ENCODE data around the gene JADE3. TPM values are rescaled to one million over a fixed set of nuclear protein-coding genes. Genes with fewer than 3 reads are reported as not detected.

Gene JADE3
- 1 to 10 TPM in 1 of 2 donors, under 1 TPM in 1; 0.43 to 1.1 TPM for total RNA-seq

DNA sequence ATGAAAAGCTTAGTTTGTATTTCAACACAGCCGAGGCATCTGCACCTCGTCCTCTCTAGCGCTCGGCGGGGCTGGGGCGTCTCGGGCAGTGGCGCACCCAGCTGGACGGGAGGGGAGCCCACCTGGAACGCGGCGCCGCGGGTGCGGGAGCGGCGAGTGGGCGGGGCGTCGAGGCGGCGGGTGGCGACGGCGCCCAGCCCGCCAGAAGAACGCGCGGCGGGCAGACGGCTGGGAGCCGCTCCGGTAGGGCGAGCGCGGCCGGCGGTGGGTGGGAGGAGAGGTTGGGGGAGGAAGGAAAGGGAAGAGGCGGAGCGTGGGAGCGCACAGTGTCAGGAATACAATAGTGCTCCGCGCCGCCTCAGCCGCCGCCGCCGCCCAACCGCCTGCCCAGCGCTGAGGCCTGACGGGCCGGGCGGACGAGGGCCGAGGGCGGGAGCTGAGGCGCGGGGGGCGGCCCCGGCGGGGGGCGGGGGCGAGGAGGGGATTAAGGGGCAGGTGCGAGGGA lies at the start of gene JADE3:
JADE3 (plus strand) TSS at position 324 of the 505 bp plus-strand sequence. CDS start 72,474 bp downstream, outside the sequence.
- Mint-ChIP-seq H3K27ac (no peak within 1 kb of the TSS), H3K4me1 (ENCODE audit: low read depth in 2 of 2) (peaks cover 6 to 8% of the 10 kb centered on the region in 2 donors), H3K9me3 (no peaks in the 10 kb centered on the region), H3K4me3 (peak within 1 kb of the TSS; percentile 77), H3K36me3 (no peaks in the 10 kb centered on the region), H3K27me3 (peaks cover 28 to 45% of the 10 kb centered on the region in 2 donors)
- ATAC-seq (peak; percentile 75 to 79), DNase-seq (ENCODE audit: low spot score) (peak; percentile 61)

DNA sequence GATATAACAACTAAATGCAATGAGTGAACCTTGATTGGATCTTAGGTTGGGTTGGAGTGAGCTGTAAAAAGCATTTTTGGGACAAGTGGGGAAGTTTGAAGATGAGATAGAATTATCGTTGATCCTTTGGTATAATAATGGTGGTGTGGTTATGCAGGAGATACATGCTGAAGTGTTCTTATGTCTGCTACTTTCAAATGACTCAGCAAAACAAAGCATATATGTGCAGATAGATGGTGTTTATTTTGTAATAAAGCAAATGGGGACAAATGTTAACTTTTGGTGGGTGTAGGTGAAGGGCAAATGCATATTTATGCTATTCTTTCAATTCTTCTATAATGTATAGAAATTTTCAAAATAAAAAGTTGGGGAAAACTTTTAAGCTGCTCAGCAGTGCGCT lies 49.1 kb upstream of the JADE3 start:
- Mint-ChIP-seq H3K4me3 (no peak overlapping the region), H3K4me1 (ENCODE audit: low read depth in 2 of 2) (no peaks in the 10 kb centered on the region), H3K27me3 (no peaks in the 10 kb centered on the region), H3K36me3 (no peaks in the 10 kb centered on the region), H3K27ac (no peak overlapping the region), H3K9me3 (no peaks in the 10 kb centered on the region)
- ATAC-seq (no peak), DNase-seq (ENCODE audit: low spot score) (no peak)

DNA sequence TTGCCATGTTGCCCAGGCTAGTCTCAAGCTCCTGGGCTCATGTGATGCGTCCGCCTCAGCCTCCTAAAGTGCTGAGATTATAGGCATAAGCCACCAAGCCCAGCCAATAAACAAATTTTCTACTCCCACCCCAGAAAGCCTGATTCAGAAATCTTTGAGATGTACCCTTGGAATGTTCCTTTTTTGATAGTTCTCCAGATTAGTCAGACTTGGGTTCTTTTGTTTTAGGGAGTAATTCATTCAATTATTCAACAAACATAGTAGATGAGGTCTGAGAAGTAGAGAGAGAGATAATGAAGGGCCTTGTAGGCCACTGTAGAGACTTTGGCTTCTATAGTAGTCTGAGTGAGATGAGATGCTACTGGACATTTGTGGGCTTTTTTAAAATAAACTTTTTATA lies 47.6 kb upstream of the JADE3 start:
- H3K4me3 Mint-ChIP-seq, result no peak overlapping the region
- no peaks in the 10 kb centered on the region for H3K9me3 Mint-ChIP-seq
- H3K27me3 Mint-ChIP-seq, result no peaks in the 10 kb centered on the region
- H3K27ac Mint-ChIP-seq, result no peak overlapping the region
- DNase-seq (ENCODE audit: low spot score), result no peak
- H3K4me1 Mint-ChIP-seq (ENCODE audit: low read depth in 2 of 2), result no peaks in the 10 kb centered on the region
- ATAC-seq, result no peak
- no peaks in the 10 kb centered on the region for H3K36me3 Mint-ChIP-seq

- no peak for DNase-seq (ENCODE audit: low spot score)
- Mint-ChIP-seq H3K27me3 (no peaks in the 10 kb centered on the region), H3K4me3 (no peak overlapping the region), H3K9me3 (no peaks in the 10 kb centered on the region), H3K36me3 (no peaks in the 10 kb centered on the region), H3K4me1 (ENCODE audit: low read depth in 2 of 2) (no peaks in the 10 kb centered on the region), H3K27ac (no peak overlapping the region)
- ATAC-seq, result no peak
Measured at GRCh38 chrX:46865281-46865680, 46.9 kb upstream of the JADE3 start.

- DNase-seq (ENCODE audit: low spot score) (no peak), ATAC-seq (no peak)
- Mint-ChIP-seq H3K9me3 (no peaks in the 10 kb centered on the region), H3K27me3 (no peaks in the 10 kb centered on the region), H3K4me1 (ENCODE audit: low read depth in 2 of 2) (no peaks in the 10 kb centered on the region), H3K4me3 (no peak overlapping the region), H3K27ac (no peak overlapping the region), H3K36me3 (no peaks in the 10 kb centered on the region)
Measured at GRCh38 chrX:46866726-46867125, 45.5 kb upstream of the JADE3 start.

- ATAC-seq (no peak), DNase-seq (ENCODE audit: low spot score) (no peak)
- H3K9me3 Mint-ChIP-seq, result no peaks in the 10 kb centered on the region
- no peaks in the 10 kb centered on the region for H3K4me1 Mint-ChIP-seq (ENCODE audit: low read depth in 2 of 2)
- H3K27ac Mint-ChIP-seq, result no peak overlapping the region
- H3K27me3 Mint-ChIP-seq, result no peaks in the 10 kb centered on the region
- no peak overlapping the region for H3K4me3 Mint-ChIP-seq
- H3K36me3 Mint-ChIP-seq, result no peaks in the 10 kb centered on the region
Measured at GRCh38 chrX:46873746-46874145, 38.5 kb upstream of the JADE3 start.

- no peak overlapping the region for H3K27ac Mint-ChIP-seq
- H3K36me3 Mint-ChIP-seq, result no peaks in the 10 kb centered on the region
- no peaks in the 10 kb centered on the region for H3K4me1 Mint-ChIP-seq (ENCODE audit: low read depth in 2 of 2)
- H3K27me3 Mint-ChIP-seq, result no peaks in the 10 kb centered on the region
- DNase-seq (ENCODE audit: low spot score) (no peak), ATAC-seq (no peak)
- H3K9me3 Mint-ChIP-seq, result no peaks in the 10 kb centered on the region
- no peak overlapping the region for H3K4me3 Mint-ChIP-seq
Measured at GRCh38 chrX:46876901-46877300, 35.3 kb upstream of the JADE3 start.

- Mint-ChIP-seq H3K36me3 (no peaks in the 10 kb centered on the region), H3K4me3 (no peak overlapping the region), H3K27me3 (no peaks in the 10 kb centered on the region), H3K9me3 (no peaks in the 10 kb centered on the region), H3K4me1 (ENCODE audit: low read depth in 2 of 2) (peaks cover 0 to 4% of the 10 kb centered on the region in 2 donors), H3K27ac (no peak overlapping the region)
- no peak for DNase-seq (ENCODE audit: low spot score)
- no peak for ATAC-seq
Measured at GRCh38 chrX:46882266-46882665, 30.0 kb upstream of the JADE3 start.

DNA sequence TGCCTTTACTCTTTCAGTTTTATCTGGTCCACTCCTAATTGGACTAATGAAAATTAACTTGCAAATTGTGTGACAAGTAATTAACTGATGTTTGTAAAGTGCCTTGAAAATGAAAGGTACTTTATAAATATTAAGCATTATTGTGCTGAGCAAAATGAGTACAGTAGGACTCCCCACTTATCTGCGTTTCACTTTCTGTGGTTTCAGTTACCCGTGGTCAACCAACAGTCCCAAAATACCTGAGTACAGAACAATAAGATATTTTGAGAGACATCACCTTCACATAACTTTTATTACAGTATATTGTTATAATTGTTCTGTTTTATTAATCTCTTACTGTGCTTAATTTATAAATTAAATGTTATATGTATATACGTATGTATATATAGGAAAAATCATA lies 27.4 kb upstream of the JADE3 start:
- Mint-ChIP-seq H3K9me3 (no peaks in the 10 kb centered on the region), H3K27me3 (no peaks in the 10 kb centered on the region), H3K4me3 (no peak overlapping the region), H3K4me1 (ENCODE audit: low read depth in 2 of 2) (peaks cover 0 to 4% of the 10 kb centered on the region in 2 donors), H3K27ac (no peak overlapping the region), H3K36me3 (no peaks in the 10 kb centered on the region)
- ATAC-seq (no peak), DNase-seq (ENCODE audit: low spot score) (no peak)

DNA sequence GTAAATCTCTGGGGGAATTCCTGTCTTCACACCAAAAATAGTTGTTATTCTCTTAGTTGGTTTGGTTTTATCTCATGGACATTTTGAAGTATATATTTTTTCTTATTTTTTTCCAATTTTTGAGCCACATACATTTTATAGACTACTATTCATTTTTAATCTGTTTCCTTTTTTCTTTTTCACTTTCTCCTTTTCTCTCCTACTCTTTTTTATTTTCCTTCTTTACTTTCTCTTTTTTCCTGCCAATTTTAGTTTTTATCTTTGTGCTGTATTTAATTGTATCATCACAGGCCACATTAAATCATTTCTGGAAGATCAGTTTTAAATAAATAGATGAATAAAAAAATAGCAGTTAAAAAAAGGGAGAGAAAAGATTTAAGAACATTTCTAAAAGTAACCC lies 14.0 kb upstream of the JADE3 start:
- no peak for ATAC-seq
- H3K27me3 Mint-ChIP-seq, result peaks cover 6 to 14% of the 10 kb centered on the region in 2 donors
- no peak overlapping the region for H3K27ac Mint-ChIP-seq
- DNase-seq (ENCODE audit: low spot score), result no peak
- no peak overlapping the region for H3K4me3 Mint-ChIP-seq
- no peaks in the 10 kb centered on the region for H3K4me1 Mint-ChIP-seq (ENCODE audit: low read depth in 2 of 2)
- H3K9me3 Mint-ChIP-seq, result no peaks in the 10 kb centered on the region
- H3K36me3 Mint-ChIP-seq, result no peaks in the 10 kb centered on the region

- no peak overlapping the region for H3K27ac Mint-ChIP-seq
- H3K36me3 Mint-ChIP-seq, result no peaks in the 10 kb centered on the region
- no peak overlapping the region for H3K4me3 Mint-ChIP-seq
- peaks cover 19 to 29% of the 10 kb centered on the region in 2 donors for H3K27me3 Mint-ChIP-seq
- DNase-seq (ENCODE audit: low spot score) (peak; percentile 65), ATAC-seq (peak; percentile 80 to 88)
- no peaks in the 10 kb centered on the region for H3K9me3 Mint-ChIP-seq
- no peaks in the 10 kb centered on the region for H3K4me1 Mint-ChIP-seq (ENCODE audit: low read depth in 2 of 2)
Measured at GRCh38 chrX:46903458-46904242, 8.6 kb upstream of the JADE3 start.

DNA sequence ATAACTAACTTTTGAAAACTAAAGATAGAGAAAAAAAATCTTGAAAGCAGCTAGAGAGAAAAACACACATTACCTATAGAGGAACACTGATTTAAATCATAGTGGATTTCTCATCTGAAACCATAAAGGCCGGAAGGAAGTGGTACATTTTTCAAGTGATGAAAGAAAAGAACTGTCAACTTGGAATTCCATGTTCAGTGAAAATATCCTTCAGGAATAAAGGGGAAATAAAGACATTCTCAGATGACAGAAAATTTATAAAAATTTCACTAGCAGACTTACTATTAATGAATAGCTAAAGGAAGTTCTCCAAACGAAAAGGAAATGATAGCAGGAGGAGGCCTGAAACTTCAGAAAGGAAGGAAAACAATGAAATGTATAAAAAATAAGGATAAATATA lies 7.6 kb upstream of the JADE3 start:
- Mint-ChIP-seq H3K27me3 (peaks cover 19 to 32% of the 10 kb centered on the region in 2 donors), H3K4me1 (ENCODE audit: low read depth in 2 of 2) (no peaks in the 10 kb centered on the region), H3K27ac (no peak overlapping the region), H3K4me3 (no peak overlapping the region), H3K9me3 (no peaks in the 10 kb centered on the region), H3K36me3 (no peaks in the 10 kb centered on the region)
- no peak for DNase-seq (ENCODE audit: low spot score)
- ATAC-seq, result no peak

DNA sequence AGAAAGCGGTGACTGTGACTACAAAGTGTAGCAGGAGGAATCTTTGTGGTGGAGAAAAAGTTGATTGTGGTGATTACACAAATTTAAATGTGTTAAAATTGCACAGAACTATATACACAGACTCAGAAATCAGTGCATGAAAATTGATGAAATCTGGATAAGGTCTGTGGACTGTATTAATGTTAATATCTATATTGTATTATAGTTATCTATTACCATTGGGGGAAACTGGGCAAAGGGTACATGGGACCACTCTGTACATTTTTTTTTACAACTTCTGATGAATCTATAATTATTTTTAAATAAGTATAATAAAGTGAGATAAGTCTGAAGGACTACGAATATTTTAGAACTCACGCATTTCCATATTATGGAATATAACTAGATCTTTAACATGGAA lies 1.8 kb upstream of the JADE3 start:
- H3K27me3 Mint-ChIP-seq, result peaks cover 30 to 46% of the 10 kb centered on the region in 2 donors
- DNase-seq (ENCODE audit: low spot score) (no peak), ATAC-seq (no peak)
- no peaks in the 10 kb centered on the region for H3K36me3 Mint-ChIP-seq
- H3K4me1 Mint-ChIP-seq (ENCODE audit: low read depth in 2 of 2), result peaks cover 6 to 8% of the 10 kb centered on the region in 2 donors
- no peak overlapping the region for H3K27ac Mint-ChIP-seq
- H3K4me3 Mint-ChIP-seq, result no peak overlapping the region
- H3K9me3 Mint-ChIP-seq, result no peaks in the 10 kb centered on the region

DNA sequence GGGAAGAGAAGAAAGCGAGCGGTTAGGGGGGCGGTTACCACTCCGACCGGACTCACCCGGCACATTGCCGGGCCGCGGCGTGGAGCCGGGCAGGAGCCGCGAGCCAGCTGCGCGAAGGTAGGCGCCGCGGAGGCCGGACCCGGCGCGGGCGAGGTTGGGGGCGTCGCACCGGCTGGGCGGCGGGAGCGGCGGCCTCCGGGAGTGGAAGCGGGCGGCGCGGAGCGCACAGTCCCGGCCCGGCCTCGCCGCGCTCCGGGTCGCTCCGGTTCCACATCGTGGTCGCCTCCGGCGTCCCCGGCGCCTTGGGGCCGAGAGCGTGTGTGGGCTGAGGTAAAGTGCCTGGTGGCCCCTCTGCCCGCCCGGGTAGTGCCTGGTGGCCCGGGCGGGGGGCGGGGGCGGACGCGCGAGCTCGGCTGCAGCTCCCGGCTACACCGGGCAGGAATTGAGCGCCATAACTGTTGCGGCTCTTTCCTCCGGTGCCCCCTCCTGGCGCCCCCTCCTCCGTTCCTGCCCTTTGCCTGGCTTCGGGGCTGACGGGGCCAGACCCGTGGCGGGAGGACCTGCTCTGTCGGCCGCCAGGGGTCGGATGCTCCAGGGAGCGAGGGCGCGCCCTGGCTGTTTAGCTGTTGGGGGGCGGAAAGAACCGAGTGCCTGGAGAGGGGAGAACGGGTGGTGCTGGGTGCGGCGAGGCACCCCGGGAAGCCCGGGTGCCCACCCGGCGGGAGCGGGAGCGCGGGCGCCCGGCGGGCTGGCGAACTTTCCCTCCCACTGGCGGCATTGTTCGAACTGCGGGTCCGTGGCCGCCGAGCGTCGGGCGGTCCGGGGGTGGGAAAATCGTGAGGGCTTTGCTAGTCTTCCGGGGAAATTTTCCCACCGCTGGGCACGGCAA lies 626 bp downstream of the JADE3 start:
- Mint-ChIP-seq H3K36me3 (no peaks in the 10 kb centered on the region), H3K9me3 (no peaks in the 10 kb centered on the region), H3K27ac (no peak overlapping the region), H3K4me3 (peak overlapping the region; percentile 77), H3K27me3 (peaks cover 28 to 42% of the 10 kb centered on the region in 2 donors), H3K4me1 (ENCODE audit: low read depth in 2 of 2) (peaks cover 6 to 8% of the 10 kb centered on the region in 2 donors)
- no peak for DNase-seq (ENCODE audit: low spot score)
- peak; percentile 46 to 67 for ATAC-seq

Data from natural killer cell treated with Interleukin-12 subunit alpha and Interleukin-12 subunit beta and Interleukin-15 and Interleukin-18, amount 100 ng/mL, for 72 hours (primary cell).